Esophagus squamous epithelium (tissue), 5 donors: ENCODE results near the gene PLCB1. TPM values are rescaled to one million over a fixed set of nuclear protein-coding genes. Genes with fewer than 3 reads are reported as not detected.

ENCODE experiments used
- DNase-seq: peaks from one replicate; lab custom pipeline; 2025; lab: John Stamatoyannopoulos, UW
- H3K27ac ChIP-seq, 4 donors: fragments of 200-600 bp; sonication (generic); one replicate each; pipeline ENCODE4 v1.5.1; 2016 to 2019; ENCODE audit warnings: mild to moderate bottlenecking in 1 of 4
- H3K27me3 ChIP-seq, 4 donors: fragments of 200-600 bp; sonication (generic); 1 replicate in 3 of 4; 2 replicates in 1 of 4; pipeline versions ENCODE4 v1.5.1 to v1.6.0; 2017 to 2021; ENCODE audit warnings: antibody characterized with exemption in 1 of 4
- H3K36me3 ChIP-seq, 3 donors: fragments of 200-600 bp; sonication (generic); one replicate each; pipeline ENCODE4 v1.5.1; 2016 to 2019
- H3K4me1 ChIP-seq, 3 donors: fragments of 200-600 bp; sonication (generic); one replicate each; pipeline ENCODE4 v1.5.1; 2017 to 2019
- H3K4me3 ChIP-seq, 4 donors: fragments of 200-600 bp; sonication (generic); 1 replicate in 3 of 4; 2 replicates in 1 of 4; pipeline ENCODE4 v1.5.1; 2016 to 2019; ENCODE audit warnings: mild to moderate bottlenecking in 2 of 4, moderate library complexity in 1 of 4
- H3K9me3 ChIP-seq, 3 donors: fragments of 200-600 bp; sonication (generic); one replicate each; pipeline ENCODE4 v1.5.1; 2016 to 2019
- POLR2A ChIP-seq, 4 donors: fragments of 450-650 bp; IDR thresholded peaks; one replicate each; pipeline ENCODE4 v1.6.1; 2017; ENCODE audit warnings: antibody characterized with exemption in 4 of 4, mild to moderate bottlenecking in 4 of 4, moderate library complexity in 3 of 4
- WGBS, 2 donors: methylation state at CpG; one replicate each; pipeline ENCODE4 v1.1.5; 2018; 5-methylcytosine and 5-hydroxymethylcytosine counted together
- intact Hi-C: fragments of 100-400 bp; cut with DNase I; formaldehyde crosslinking; loops from one replicate; pipeline ENCODE4 v1.15.0; 2022
- total RNA-seq, 4 donors: library from RNA; depleted of rRNA; stranded (reverse); fragments of >200 nt; gene quantifications; one replicate each; pipeline ENCODE4 v1.1.0, GENCODE V29; 2016
- TF ChIP-seq, protein P1 (sequence below), 6 experiments: fragments of 450-650 bp in 4 of 6; fragments of 200-600 bp in 2 of 6; sonication (generic) in 2 of 6; IDR thresholded peaks; one replicate each; pipeline ENCODE4 v1.5.1; 2016 to 2019; ENCODE audit warnings: antibody characterized with exemption in 6 of 6, mild to moderate bottlenecking in 4 of 6, moderate library complexity in 4 of 6
- donor health status: DM: yes; HTN: yes; CAD: no.

PLCB1 gene
- total RNA-seq, 4 donors from 2014 or later: 1.9 to 20.4 (median 5.0) TPM

DNA sequence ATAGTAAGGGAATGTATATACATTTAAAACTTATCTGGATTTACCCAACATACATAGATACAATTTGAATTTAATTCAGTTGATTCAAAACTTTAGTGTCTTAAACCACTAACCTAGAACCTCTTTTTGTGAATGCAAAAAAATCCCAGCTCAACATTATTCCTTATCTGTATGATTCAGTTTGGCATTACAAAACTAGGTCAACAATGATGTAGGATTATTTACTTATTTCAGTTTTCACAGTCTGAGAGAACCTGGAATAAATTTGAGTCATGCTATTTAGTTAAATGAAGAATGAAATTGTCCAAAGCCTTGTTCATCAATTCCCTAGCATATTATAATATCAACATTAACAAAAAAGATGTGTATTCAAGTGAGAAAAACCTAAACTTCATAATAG, 7.4 kb upstream of the PLCB1 start:
- intact Hi-C loops: no loop called here
- no peaks in the 10 kb centered on the region for H3K9me3 ChIP-seq
- DNase-seq: no peak

GRCh38 chr20:8126181-8126580, 5.9 kb upstream of the PLCB1 start:
- H3K36me3 ChIP-seq: no peaks in the 10 kb centered on the region
- H3K9me3 ChIP-seq: no peaks in the 10 kb centered on the region
- intact Hi-C loops: no loop called here
- H3K27me3 ChIP-seq: peaks cover 0 to 8% (median 0%) of the 10 kb centered on the region in 4 donors
- H3K4me3 ChIP-seq: no peak overlapping the region
- TF ChIP-seq, protein P1, sequence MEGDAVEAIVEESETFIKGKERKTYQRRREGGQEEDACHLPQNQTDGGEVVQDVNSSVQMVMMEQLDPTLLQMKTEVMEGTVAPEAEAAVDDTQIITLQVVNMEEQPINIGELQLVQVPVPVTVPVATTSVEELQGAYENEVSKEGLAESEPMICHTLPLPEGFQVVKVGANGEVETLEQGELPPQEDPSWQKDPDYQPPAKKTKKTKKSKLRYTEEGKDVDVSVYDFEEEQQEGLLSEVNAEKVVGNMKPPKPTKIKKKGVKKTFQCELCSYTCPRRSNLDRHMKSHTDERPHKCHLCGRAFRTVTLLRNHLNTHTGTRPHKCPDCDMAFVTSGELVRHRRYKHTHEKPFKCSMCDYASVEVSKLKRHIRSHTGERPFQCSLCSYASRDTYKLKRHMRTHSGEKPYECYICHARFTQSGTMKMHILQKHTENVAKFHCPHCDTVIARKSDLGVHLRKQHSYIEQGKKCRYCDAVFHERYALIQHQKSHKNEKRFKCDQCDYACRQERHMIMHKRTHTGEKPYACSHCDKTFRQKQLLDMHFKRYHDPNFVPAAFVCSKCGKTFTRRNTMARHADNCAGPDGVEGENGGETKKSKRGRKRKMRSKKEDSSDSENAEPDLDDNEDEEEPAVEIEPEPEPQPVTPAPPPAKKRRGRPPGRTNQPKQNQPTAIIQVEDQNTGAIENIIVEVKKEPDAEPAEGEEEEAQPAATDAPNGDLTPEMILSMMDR (IDR thresholded peaks at IDR 0.05): no peak
- TF ChIP-seq POLR2A (IDR thresholded peaks at IDR 0.05): no peak
- 91 to 93% methylated on average over 4 of the region's 4 CpGs for WGBS, 2 donors
- no peaks in the 10 kb centered on the region for H3K4me1 ChIP-seq
- DNase-seq: no peak
- H3K27ac ChIP-seq: no peak overlapping the region

More for the DNA sequence above, 7.4 kb upstream of the PLCB1 start:
- no peak overlapping the region for H3K4me3 ChIP-seq
- no peaks in the 10 kb centered on the region for H3K36me3 ChIP-seq
- H3K4me1 ChIP-seq: no peaks in the 10 kb centered on the region
- no peaks in the 10 kb centered on the region for H3K27me3 ChIP-seq
- H3K27ac ChIP-seq: no peak overlapping the region
- TF ChIP-seq, protein P1 (IDR thresholded peaks at IDR 0.05): no peak
- TF ChIP-seq POLR2A (IDR thresholded peaks at IDR 0.05): no peak

GRCh38 chr20:8126841-8127378, 5.2 kb upstream of the PLCB1 start:
- H3K9me3 ChIP-seq: no peaks in the 10 kb centered on the region
- H3K27ac ChIP-seq: no peak overlapping the region
- intact Hi-C loops: no loop called here
- peaks cover 0 to 7% (median 4%) of the 10 kb centered on the region in 3 donors for H3K4me1 ChIP-seq
- TF ChIP-seq, protein P1 (IDR thresholded peaks at IDR 0.05): no peak
- no peak for TF ChIP-seq POLR2A (IDR thresholded peaks at IDR 0.05)
- H3K27me3 ChIP-seq: peaks cover 0 to 15% (median 0%) of the 10 kb centered on the region in 4 donors
- no peaks in the 10 kb centered on the region for H3K36me3 ChIP-seq
- no peak overlapping the region for H3K4me3 ChIP-seq
- no peak for DNase-seq
- 83 to 90% methylated on average over 1 of the region's 1 CpG for WGBS, 2 donors

- H3K4me1 ChIP-seq: peaks cover 0 to 15% (median 4%) of the 10 kb centered on the region in 3 donors
- H3K27ac ChIP-seq: no peak overlapping the region
- H3K4me3 ChIP-seq: no peak overlapping the region
- DNase-seq: no peak
- H3K9me3 ChIP-seq: no peaks in the 10 kb centered on the region
- H3K36me3 ChIP-seq: no peaks in the 10 kb centered on the region
- TF ChIP-seq, protein P1 (IDR thresholded peaks at IDR 0.05): no peak
- no peak for TF ChIP-seq POLR2A (IDR thresholded peaks at IDR 0.05)
- H3K27me3 ChIP-seq: peaks cover 0 to 23% (median 0%) of the 10 kb centered on the region in 4 donors
- 68 to 70% methylated on average over 6 of the region's 6 CpGs for WGBS, 2 donors
- intact Hi-C loops: no loop called here
Observed at GRCh38 chr20:8127553-8128255, 4.4 kb upstream of the PLCB1 start.

DNA sequence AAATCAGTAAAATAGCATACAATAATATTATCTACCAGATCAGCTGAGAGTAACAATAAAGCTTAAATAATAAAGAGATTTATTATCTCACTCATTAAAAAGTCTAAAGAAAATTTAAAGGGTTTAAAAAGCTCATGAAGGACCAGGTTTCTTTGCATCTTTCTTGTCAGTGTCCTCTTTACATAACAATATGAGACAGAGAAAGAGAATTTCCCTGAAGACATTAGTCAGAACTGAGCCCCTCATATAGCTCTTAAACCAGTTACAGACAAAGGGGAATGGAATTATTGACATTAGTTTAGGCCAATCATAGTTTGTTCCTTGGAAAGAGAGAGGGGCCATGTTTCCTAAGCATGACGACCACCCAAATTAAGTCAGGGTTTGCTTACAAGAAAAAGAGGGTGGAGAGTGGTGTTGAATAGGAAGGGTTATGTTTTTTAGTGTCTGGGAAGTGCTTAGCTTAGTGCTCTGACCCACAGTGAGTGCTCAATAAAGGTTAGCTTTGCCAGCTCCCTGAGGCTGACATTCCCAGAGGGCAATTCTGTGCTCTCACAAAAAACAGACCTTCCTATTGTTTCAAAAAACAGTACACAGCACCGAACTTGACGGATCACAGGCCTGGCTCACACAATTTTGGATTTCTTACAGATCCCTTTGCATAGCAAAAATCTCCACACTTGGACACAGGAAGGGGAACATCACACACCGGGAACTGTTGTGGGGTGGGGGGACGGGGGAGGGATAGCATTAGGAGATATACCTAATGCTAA, 3.6 kb upstream of the PLCB1 start:
- no peaks in the 10 kb centered on the region for H3K9me3 ChIP-seq
- no peaks in the 10 kb centered on the region for H3K36me3 ChIP-seq
- H3K4me3 ChIP-seq: no peak overlapping the region
- H3K27ac ChIP-seq: no peak overlapping the region
- WGBS, 2 donors: 37 to 60% methylated on average over 1 to 4 of the region's 5 CpGs
- peaks cover 0 to 23% (median 4%) of the 10 kb centered on the region in 3 donors for H3K4me1 ChIP-seq
- TF ChIP-seq, protein P1 (IDR thresholded peaks at IDR 0.05): no peak
- no peak for TF ChIP-seq POLR2A (IDR thresholded peaks at IDR 0.05)
- DNase-seq: no peak
- intact Hi-C loops: no loop called here
- H3K27me3 ChIP-seq: peaks cover 0 to 31% (median 0%) of the 10 kb centered on the region in 4 donors
